K562 (cell line): ENCODE data around the gene FMOD. TPM values are rescaled to one million over a fixed set of nuclear protein-coding genes. Genes with fewer than 3 reads are reported as not detected.

Source experiments
- ATF1 ChIP-seq, 2 experiments: fragments of 450-650 bp in 1 of 2; IDR thresholded peaks; 2 replicates each; pipeline ENCODE4 v1.6.1; 2016; ENCODE audit warnings: missing compliant biosample characterization in 1 of 2, missing genetic modification characterization in 1 of 2
- CBX8 ChIP-seq: fragments of 200-600 bp; sonication (generic); IDR thresholded peaks from 2 replicates; pipeline ENCODE4 v1.6.1; 2012; ENCODE audit warnings: borderline replicate concordance, mixed run types, low read depth, mild to moderate bottlenecking, moderate library complexity, mixed read lengths, low read length, control low read depth, inconsistent platforms; ENCODE audit not compliant: poor library complexity, severe bottlenecking; ENCODE audit errors: extremely low read depth
- KDM1A ChIP-seq, 2 experiments: fragments of 450-650 bp; IDR thresholded peaks; 2 replicates each; pipeline ENCODE4 v1.6.1; 2016; ENCODE audit warnings: mild to moderate bottlenecking in 2 of 2
- KDM4B ChIP-seq, 2 experiments: fragments of 450-650 bp in 1 of 2; sonication (generic) in 1 of 2; IDR thresholded peaks; 2 replicates each; pipeline ENCODE4 v1.6.1; 2016 to 2017; ENCODE audit warnings: borderline replicate concordance in 2 of 2, antibody characterized with exemption in 1 of 2, low read depth in 1 of 2, mild to moderate bottlenecking in 1 of 2
- KHSRP ChIP-seq: fragments of 450-650 bp; IDR thresholded peaks from 2 replicates; pipeline ENCODE4 v1.6.1; 2017
- MCM3 ChIP-seq: fragments of 450-650 bp; IDR thresholded peaks from 2 replicates; pipeline ENCODE4 v1.6.1; 2016
- NFIC ChIP-seq: fragments of 450-650 bp; IDR thresholded peaks from 2 replicates; pipeline ENCODE4 v1.6.1; 2017; ENCODE audit warnings: mild to moderate bottlenecking, inconsistent platforms
- NR4A1 ChIP-seq, 2 experiments: fragments of 250-450 bp in 1 of 2; fragments of 450-650 bp in 1 of 2; sonication (Bioruptor Pico) in 1 of 2; IDR thresholded peaks; 2 replicates each; pipeline versions ENCODE4 v1.4.0 to v1.6.1; 2016 to 2020; ENCODE audit warnings: mild to moderate bottlenecking in 2 of 2, missing compliant biosample characterization in 1 of 2, missing genetic modification characterization in 1 of 2, moderate library complexity in 1 of 2
- PHF8 ChIP-seq: fragments of 200-600 bp; sonication (generic); IDR thresholded peaks from 2 replicates; pipeline ENCODE4 v1.6.1; 2012; ENCODE audit warnings: mixed run types, mild to moderate bottlenecking, inconsistent platforms, low read length, moderate library complexity, borderline replicate concordance
- PTBP1 ChIP-seq: fragments of 200-400 bp; formaldehyde crosslinking; IDR thresholded peaks from 2 replicates; pipeline ENCODE4 v1.6.1; 2017; ENCODE audit warnings: low read depth, low read length
- RAD51 ChIP-seq: fragments of 450-650 bp; IDR thresholded peaks from 2 replicates; pipeline ENCODE4 v1.7.1; 2016; ENCODE audit warnings: low read depth, mild to moderate bottlenecking, borderline replicate concordance
- STAT5A ChIP-seq: IDR thresholded peaks from 2 replicates; pipeline ENCODE4 v1.6.1; 2012; ENCODE audit warnings: low read length, inconsistent platforms, borderline replicate concordance
- ZFX ChIP-seq: sonication (generic); formaldehyde crosslinking; IDR thresholded peaks from 2 replicates; pipeline ENCODE4 v1.8.0; 2022; ENCODE audit warnings: mild to moderate bottlenecking, missing genetic modification reagents, moderate library complexity
- ZNF165 ChIP-seq: fragments of 250-450 bp; sonication (Bioruptor Pico); IDR thresholded peaks from 2 replicates; pipeline ENCODE4 v1.4.0; 2020; ENCODE audit warnings: borderline replicate concordance
- ZNF3 ChIP-seq: fragments of 250-450 bp; sonication (Bioruptor Pico); IDR thresholded peaks from 2 replicates; pipeline ENCODE4 v1.5.0; 2021; ENCODE audit warnings: mild to moderate bottlenecking, moderate library complexity
- ZNF445 ChIP-seq: fragments of 250-450 bp; sonication (Bioruptor Pico); IDR thresholded peaks from 2 replicates; pipeline ENCODE4 v1.4.0; 2020; ENCODE audit warnings: low read depth, mild to moderate bottlenecking, moderate library complexity
- polyA plus RNA-seq, 8 experiments: library from polyadenylated mRNA; depleted of rRNA in 4 of 8; stranded (reverse) in 5 of 8; unstranded in 3 of 8; fragments of >200 nt; fragmentation: Nextera tagmentation in 2 of 8; fragmentation: Illumina TruSeq in 1 of 8; extraction: Ambion mirVana in 2 of 8; extraction: Trizol in 1 of 8; gene quantifications; 2 replicates each; pipeline versions ENCODE4 v1.2.1 to v1.2.3, GENCODE V29; 2011 to 2014; ENCODE audit warnings: inconsistent platforms in 1 of 8, missing spikeins in 1 of 8
- total RNA-seq, 7 experiments: library from RNA; depleted of rRNA in 6 of 7; stranded (reverse); fragments of >200 nt in 6 of 7; fragmentation: Illumina TruSeq in 2 of 7; extraction: Trizol in 2 of 7; gene quantifications; 2 replicates each; pipeline versions ENCODE4 v1.2.1 to v1.2.3, GENCODE V29; 2011 to 2021; ENCODE audit warnings: low replicate concordance in 1 of 7
- TF ChIP-seq, protein P1 (sequence below): sonication (generic); formaldehyde crosslinking; IDR thresholded peaks from 2 replicates; pipeline ENCODE4 v1.8.1; 2023; ENCODE audit warnings: mild to moderate bottlenecking, missing genetic modification reagents
- TF ChIP-seq, protein P2 (sequence below), 2 experiments: fragments of 250-450 bp in 1 of 2; fragments of 450-650 bp in 1 of 2; sonication (Bioruptor Pico) in 1 of 2; IDR thresholded peaks; 2 replicates each; pipeline versions ENCODE4 v1.6.1 to v1.8.0; 2016 to 2021; ENCODE audit warnings: mild to moderate bottlenecking in 2 of 2, moderate library complexity in 2 of 2, missing compliant biosample characterization in 1 of 2, missing genetic modification characterization in 1 of 2
- TF ChIP-seq, protein P3 (sequence below): fragments of 250-450 bp; sonication (Bioruptor Pico); IDR thresholded peaks from 2 replicates; pipeline ENCODE4 v1.9.0; 2021; ENCODE audit warnings: mild to moderate bottlenecking, inconsistent platforms
- TF ChIP-seq, protein P4 (sequence below): fragments of 450-650 bp; IDR thresholded peaks from 2 replicates; pipeline ENCODE4 v1.7.1; 2018; ENCODE audit warnings: mild to moderate bottlenecking, low read depth; ENCODE audit not compliant: partially characterized antibody

FMOD gene
- total and polyA plus RNA-seq, 9 of the 15 experiments (the other 6 are each of a cell fraction or from before 2014, with no cell fraction given) = 0.03 to 0.13 (median 0.03) TPM; not detected in 6

- no peak for TF ChIP-seq STAT5A
- TF ChIP-seq PTBP1 = no peak
- no peak for TF ChIP-seq KDM1A (IDR thresholded peaks at IDR 0.05)
- no peak for TF ChIP-seq MCM3
- no peak for TF ChIP-seq ZNF445
- TF ChIP-seq ZNF3 (CRISPR knock-in tag) = no peak
- TF ChIP-seq CBX8 = no peak
- no peak for TF ChIP-seq ATF1 (CRISPR knock-in tag; IDR thresholded peaks at IDR 0.05)
- no peak for TF ChIP-seq ATF1 (tag; IDR thresholded peaks at IDR 0.05)
- TF ChIP-seq NR4A1 (CRISPR knock-in tag; IDR thresholded peaks at IDR 0.05) = no peak
- TF ChIP-seq NR4A1 (tag; IDR thresholded peaks at IDR 0.05) = no peak
- TF ChIP-seq KHSRP = no peak
- TF ChIP-seq PHF8 = no peak
- TF ChIP-seq RAD51 = no peak
- TF ChIP-seq, protein P1, sequence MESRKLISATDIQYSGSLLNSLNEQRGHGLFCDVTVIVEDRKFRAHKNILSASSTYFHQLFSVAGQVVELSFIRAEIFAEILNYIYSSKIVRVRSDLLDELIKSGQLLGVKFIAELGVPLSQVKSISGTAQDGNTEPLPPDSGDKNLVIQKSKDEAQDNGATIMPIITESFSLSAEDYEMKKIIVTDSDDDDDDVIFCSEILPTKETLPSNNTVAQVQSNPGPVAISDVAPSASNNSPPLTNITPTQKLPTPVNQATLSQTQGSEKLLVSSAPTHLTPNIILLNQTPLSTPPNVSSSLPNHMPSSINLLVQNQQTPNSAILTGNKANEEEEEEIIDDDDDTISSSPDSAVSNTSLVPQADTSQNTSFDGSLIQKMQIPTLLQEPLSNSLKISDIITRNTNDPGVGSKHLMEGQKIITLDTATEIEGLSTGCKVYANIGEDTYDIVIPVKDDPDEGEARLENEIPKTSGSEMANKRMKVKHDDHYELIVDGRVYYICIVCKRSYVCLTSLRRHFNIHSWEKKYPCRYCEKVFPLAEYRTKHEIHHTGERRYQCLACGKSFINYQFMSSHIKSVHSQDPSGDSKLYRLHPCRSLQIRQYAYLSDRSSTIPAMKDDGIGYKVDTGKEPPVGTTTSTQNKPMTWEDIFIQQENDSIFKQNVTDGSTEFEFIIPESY (CRISPR knock-in tag) = no peak
- TF ChIP-seq, protein P2, sequence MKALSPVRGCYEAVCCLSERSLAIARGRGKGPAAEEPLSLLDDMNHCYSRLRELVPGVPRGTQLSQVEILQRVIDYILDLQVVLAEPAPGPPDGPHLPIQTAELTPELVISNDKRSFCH (CRISPR knock-in tag; IDR thresholded peaks at IDR 0.05) = no peak
- TF ChIP-seq, protein P2 (tag; IDR thresholded peaks at IDR 0.05) = no peak
- TF ChIP-seq, protein P3, sequence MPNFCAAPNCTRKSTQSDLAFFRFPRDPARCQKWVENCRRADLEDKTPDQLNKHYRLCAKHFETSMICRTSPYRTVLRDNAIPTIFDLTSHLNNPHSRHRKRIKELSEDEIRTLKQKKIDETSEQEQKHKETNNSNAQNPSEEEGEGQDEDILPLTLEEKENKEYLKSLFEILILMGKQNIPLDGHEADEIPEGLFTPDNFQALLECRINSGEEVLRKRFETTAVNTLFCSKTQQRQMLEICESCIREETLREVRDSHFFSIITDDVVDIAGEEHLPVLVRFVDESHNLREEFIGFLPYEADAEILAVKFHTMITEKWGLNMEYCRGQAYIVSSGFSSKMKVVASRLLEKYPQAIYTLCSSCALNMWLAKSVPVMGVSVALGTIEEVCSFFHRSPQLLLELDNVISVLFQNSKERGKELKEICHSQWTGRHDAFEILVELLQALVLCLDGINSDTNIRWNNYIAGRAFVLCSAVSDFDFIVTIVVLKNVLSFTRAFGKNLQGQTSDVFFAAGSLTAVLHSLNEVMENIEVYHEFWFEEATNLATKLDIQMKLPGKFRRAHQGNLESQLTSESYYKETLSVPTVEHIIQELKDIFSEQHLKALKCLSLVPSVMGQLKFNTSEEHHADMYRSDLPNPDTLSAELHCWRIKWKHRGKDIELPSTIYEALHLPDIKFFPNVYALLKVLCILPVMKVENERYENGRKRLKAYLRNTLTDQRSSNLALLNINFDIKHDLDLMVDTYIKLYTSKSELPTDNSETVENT (CRISPR knock-in tag) = no peak
- TF ChIP-seq, protein P4, sequence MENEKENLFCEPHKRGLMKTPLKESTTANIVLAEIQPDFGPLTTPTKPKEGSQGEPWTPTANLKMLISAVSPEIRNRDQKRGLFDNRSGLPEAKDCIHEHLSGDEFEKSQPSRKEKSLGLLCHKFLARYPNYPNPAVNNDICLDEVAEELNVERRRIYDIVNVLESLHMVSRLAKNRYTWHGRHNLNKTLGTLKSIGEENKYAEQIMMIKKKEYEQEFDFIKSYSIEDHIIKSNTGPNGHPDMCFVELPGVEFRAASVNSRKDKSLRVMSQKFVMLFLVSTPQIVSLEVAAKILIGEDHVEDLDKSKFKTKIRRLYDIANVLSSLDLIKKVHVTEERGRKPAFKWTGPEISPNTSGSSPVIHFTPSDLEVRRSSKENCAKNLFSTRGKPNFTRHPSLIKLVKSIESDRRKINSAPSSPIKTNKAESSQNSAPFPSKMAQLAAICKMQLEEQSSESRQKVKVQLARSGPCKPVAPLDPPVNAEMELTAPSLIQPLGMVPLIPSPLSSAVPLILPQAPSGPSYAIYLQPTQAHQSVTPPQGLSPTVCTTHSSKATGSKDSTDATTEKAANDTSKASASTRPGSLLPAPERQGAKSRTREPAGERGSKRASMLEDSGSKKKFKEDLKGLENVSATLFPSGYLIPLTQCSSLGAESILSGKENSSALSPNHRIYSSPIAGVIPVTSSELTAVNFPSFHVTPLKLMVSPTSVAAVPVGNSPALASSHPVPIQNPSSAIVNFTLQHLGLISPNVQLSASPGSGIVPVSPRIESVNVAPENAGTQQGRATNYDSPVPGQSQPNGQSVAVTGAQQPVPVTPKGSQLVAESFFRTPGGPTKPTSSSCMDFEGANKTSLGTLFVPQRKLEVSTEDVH = no peak
- 0 out of 2 replicates have a peak, but pooled peaks have one; percentile 6 for TF ChIP-seq NFIC
- no peak for TF ChIP-seq ZNF165 (CRISPR knock-in tag)
- TF ChIP-seq ZFX (CRISPR knock-in tag) = no peak
- no peak for TF ChIP-seq KDM4B (IDR thresholded peaks at IDR 0.05; ENCODE audit: borderline replicate concordance in 2 of 2, low read depth in 1 of 2)
These were observed 10.7 kb downstream of the FMOD start (continued) for GRCh38 chr1:203340112-203340790.
